Breast epithelium (tissue), 3 donors: ENCODE measurements around the gene SYT13.

ENCODE experiments used
- POLR2A ChIP-seq: fragments of 450-650 bp; IDR thresholded peaks from one replicate; pipeline ENCODE4 v1.6.1; 2016; ENCODE audit warnings: antibody characterized with exemption, mild to moderate bottlenecking, moderate library complexity
- TF ChIP-seq, protein P1 (sequence below), 3 donors: fragments of 450-650 bp; IDR thresholded peaks; one replicate each; pipeline ENCODE4 v1.5.1; 2016 to 2017; ENCODE audit warnings: antibody characterized with exemption in 3 of 3, mild to moderate bottlenecking in 3 of 3, moderate library complexity in 3 of 3

DNA sequence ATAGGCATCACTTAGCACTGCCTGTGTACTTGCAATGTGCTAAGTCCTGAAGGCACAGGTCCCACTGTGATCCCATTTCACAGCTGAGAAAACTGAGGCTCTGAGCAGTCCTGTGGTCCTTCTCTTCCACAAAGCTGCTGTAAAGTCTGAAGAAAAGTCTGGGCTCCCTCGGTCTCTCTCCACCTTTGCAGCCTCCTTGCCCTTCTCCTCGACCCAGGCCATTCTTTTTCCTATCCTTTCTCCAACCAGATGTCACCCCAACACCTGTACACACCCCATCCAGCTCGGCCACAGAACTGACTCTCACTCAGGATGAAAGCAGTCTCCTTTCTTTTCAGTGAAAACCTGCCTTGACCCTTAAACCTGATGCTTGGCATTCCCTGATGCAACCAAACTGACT is 42.6 kb upstream of the SYT13 start:
- TF ChIP-seq, protein P1, sequence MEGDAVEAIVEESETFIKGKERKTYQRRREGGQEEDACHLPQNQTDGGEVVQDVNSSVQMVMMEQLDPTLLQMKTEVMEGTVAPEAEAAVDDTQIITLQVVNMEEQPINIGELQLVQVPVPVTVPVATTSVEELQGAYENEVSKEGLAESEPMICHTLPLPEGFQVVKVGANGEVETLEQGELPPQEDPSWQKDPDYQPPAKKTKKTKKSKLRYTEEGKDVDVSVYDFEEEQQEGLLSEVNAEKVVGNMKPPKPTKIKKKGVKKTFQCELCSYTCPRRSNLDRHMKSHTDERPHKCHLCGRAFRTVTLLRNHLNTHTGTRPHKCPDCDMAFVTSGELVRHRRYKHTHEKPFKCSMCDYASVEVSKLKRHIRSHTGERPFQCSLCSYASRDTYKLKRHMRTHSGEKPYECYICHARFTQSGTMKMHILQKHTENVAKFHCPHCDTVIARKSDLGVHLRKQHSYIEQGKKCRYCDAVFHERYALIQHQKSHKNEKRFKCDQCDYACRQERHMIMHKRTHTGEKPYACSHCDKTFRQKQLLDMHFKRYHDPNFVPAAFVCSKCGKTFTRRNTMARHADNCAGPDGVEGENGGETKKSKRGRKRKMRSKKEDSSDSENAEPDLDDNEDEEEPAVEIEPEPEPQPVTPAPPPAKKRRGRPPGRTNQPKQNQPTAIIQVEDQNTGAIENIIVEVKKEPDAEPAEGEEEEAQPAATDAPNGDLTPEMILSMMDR (IDR thresholded peaks at IDR 0.05) = no peak
- no peak for TF ChIP-seq POLR2A
